ENCODE results near the gene SLC26A2.

The SLC26A2 gene

DNA sequence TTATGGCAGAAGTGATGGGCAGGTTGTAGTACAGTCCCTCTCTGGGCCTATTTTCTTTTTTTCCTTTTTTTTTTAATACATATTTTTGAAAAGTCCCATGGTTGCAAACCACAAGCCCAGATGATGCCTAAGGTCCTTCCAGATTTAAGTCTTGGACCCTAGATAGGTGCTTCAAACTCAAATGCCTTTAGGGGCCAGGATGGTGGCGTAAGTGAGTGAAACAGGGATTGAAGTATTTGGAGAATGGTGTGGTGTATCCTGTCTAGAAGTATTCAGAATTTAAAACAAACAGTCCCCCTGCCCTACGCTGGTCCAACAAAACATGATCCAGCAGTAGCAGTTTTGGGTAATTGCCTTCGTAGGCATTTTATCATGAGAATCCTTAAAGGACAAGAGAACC is 37.7 kb downstream of the SLC26A2 start:
- no peak overlapping the region for H3K4me3 ChIP-seq (ENCODE audit: low read length)
- no peak for DNase-seq (ENCODE audit: low read depth)
- TF ChIP-seq, protein P1, sequence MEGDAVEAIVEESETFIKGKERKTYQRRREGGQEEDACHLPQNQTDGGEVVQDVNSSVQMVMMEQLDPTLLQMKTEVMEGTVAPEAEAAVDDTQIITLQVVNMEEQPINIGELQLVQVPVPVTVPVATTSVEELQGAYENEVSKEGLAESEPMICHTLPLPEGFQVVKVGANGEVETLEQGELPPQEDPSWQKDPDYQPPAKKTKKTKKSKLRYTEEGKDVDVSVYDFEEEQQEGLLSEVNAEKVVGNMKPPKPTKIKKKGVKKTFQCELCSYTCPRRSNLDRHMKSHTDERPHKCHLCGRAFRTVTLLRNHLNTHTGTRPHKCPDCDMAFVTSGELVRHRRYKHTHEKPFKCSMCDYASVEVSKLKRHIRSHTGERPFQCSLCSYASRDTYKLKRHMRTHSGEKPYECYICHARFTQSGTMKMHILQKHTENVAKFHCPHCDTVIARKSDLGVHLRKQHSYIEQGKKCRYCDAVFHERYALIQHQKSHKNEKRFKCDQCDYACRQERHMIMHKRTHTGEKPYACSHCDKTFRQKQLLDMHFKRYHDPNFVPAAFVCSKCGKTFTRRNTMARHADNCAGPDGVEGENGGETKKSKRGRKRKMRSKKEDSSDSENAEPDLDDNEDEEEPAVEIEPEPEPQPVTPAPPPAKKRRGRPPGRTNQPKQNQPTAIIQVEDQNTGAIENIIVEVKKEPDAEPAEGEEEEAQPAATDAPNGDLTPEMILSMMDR (conservative IDR thresholded peaks at IDR 0.05; ENCODE audit: low read depth, low read length) = no peak

GRCh38 chr5:149999359-149999758 is 38.8 kb downstream of the SLC26A2 start:
- no peak for DNase-seq (ENCODE audit: low read depth)
- peak overlapping the region; percentile 93 for H3K4me3 ChIP-seq (ENCODE audit: low read length)
- TF ChIP-seq, protein P1 (conservative IDR thresholded peaks at IDR 0.05; ENCODE audit: low read depth, low read length) = no peak

GRCh38 chr5:149999866-150000255 is 39.3 kb downstream of the SLC26A2 start:
- peak overlapping the region; percentile 93 for H3K4me3 ChIP-seq (ENCODE audit: low read length)
- DNase-seq (ENCODE audit: low read depth) = no peak
- TF ChIP-seq, protein P1 (conservative IDR thresholded peaks at IDR 0.05; ENCODE audit: low read depth, low read length) = no peak

DNA sequence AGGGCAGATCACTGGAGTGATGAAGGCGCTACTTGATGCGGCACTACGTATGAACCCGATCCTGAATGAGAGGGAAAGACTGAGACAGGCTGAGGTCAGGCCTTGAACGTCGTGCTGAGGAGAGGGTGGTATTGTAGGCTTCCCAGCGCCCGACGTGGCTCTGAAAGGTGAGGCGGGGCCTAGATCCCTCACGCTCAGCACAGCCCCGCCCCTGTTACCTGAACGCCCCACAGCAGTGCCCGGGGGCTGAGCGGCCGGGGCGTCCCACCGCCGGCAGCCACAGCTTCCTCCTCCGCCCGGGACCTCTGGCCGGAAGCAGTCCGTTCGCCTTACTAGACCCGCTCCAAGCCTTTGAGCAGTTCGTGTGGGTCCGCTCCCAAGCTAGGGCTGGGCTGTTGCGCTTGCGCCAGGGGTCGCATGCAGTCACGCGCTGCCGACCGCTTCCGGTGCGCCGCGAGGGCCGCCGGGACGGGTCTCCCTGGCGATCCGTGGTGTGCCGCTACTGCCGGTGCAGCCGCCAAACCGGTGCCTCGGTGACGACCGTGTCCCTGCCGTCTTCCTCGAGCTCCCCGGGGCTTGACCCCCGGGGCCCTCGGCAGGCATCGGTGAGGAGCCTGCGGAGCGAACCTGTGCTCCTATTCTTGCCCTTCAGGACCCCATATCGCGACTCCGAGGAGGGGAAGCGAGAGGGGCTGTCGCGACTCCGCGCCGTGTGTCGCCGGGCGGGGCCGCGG is 39.9 kb downstream of the SLC26A2 start, which contains the start of the genes HMGXB3 and TIGD6:
Gene HMGXB3 (plus strand): TSS at position 484 of the 734 bp plus-strand sequence. CDS start 4,114 bp downstream, outside the sequence.
Gene TIGD6 (minus strand): TSS at position 399 of the 734 bp plus-strand sequence. CDS start 4,306 bp downstream, outside the sequence.
- TF ChIP-seq, protein P1 (conservative IDR thresholded peaks at IDR 0.05; ENCODE audit: low read depth, low read length) = no peak
- DNase-seq (ENCODE audit: low read depth) = peak; percentile 89
- H3K4me3 ChIP-seq (ENCODE audit: low read length) = peak within 1 kb of the TSS; percentile 93

GRCh38 chr5:150000990-150001659 is 40.6 kb downstream of the SLC26A2 start:
- TF ChIP-seq, protein P1 (conservative IDR thresholded peaks at IDR 0.05; ENCODE audit: low read depth, low read length) = no peak
- DNase-seq (ENCODE audit: low read depth) = no peak
- H3K4me3 ChIP-seq (ENCODE audit: low read length) = peak overlapping the region; percentile 93

- TF ChIP-seq, protein P1 (conservative IDR thresholded peaks at IDR 0.05; ENCODE audit: low read depth, low read length) = peak; percentile 81
- peak overlapping the region; percentile 93 for H3K4me3 ChIP-seq (ENCODE audit: low read length)
- peak; percentile 55 for DNase-seq (ENCODE audit: low read depth)
Measured at GRCh38 chr5:150001660-150002486, 41.3 kb downstream of the SLC26A2 start.
